NOMO-1 treated with DMSO at 0.1 percent for 48 hours (cell line): ENCODE data around the gene NAV2.

Experiments
- DNase-seq: peaks from one replicate; lab custom pipeline; 2025; ENCODE audit not compliant: unreplicated experiment; lab: John Stamatoyannopoulos, UW

Gene NAV2

GRCh38 chr11:19683862-19684491, 28.7 kb upstream of the NAV2 start:
- DNase-seq = no peak

GRCh38 chr11:19686234-19686633, 26.4 kb upstream of the NAV2 start:
- no peak for DNase-seq

GRCh38 chr11:19687392-19687791, 25.2 kb upstream of the NAV2 start:
- no peak for DNase-seq

GRCh38 chr11:19689281-19690000, 23.2 kb upstream of the NAV2 start:
- DNase-seq = no peak

GRCh38 chr11:19690885-19691284, 21.8 kb upstream of the NAV2 start:
- DNase-seq = no peak

- DNase-seq = no peak
Observed at GRCh38 chr11:19691815-19692500, 20.7 kb upstream of the NAV2 start.

- no peak for DNase-seq
Observed at GRCh38 chr11:19693146-19693545, 19.5 kb upstream of the NAV2 start.

- DNase-seq = no peak
Observed at GRCh38 chr11:19694796-19695345, 17.8 kb upstream of the NAV2 start.

GRCh38 chr11:19696073-19696472, 16.6 kb upstream of the NAV2 start:
- DNase-seq = no peak

- DNase-seq = no peak
Observed at GRCh38 chr11:19696904-19697303, 15.7 kb upstream of the NAV2 start.

GRCh38 chr11:19697721-19698121, 14.9 kb upstream of the NAV2 start:
- no peak for DNase-seq

- DNase-seq = no peak
Observed at GRCh38 chr11:19698493-19699292, 13.9 kb upstream of the NAV2 start.

- DNase-seq = no peak
Observed at GRCh38 chr11:19701421-19701820, 11.2 kb upstream of the NAV2 start.

GRCh38 chr11:19702620-19703019, 10.0 kb upstream of the NAV2 start:
- DNase-seq = no peak

- no peak for DNase-seq
Observed at GRCh38 chr11:19703211-19703610, 9.4 kb upstream of the NAV2 start.

GRCh38 chr11:19704213-19704612, 8.4 kb upstream of the NAV2 start:
- DNase-seq = no peak

- DNase-seq = no peak
Observed at GRCh38 chr11:19705936-19706335, 6.7 kb upstream of the NAV2 start.

GRCh38 chr11:19711911-19712280, 741 bp upstream of the NAV2 start:
- no peak for DNase-seq

- no peak for DNase-seq
Observed at GRCh38 chr11:19713196-19714021, 772 bp downstream of the NAV2 start.

GRCh38 chr11:19714022-19714386, 1.4 kb downstream of the NAV2 start:
- DNase-seq = no peak
